Activated T-helper 1 cell treated with anti-CD3 and anti-CD28 coated beads, Interleukin-2, amount 50 U/mL, for 16 hours (primary cell): ENCODE data around the gene RAPH1.
A peak's percentile ranks its signal among the peaks of the same experiment; 100 is the strongest.
"Not testable (repeated sequence)": the region's sequence is repeated elsewhere in the genome, so short reads cannot be mapped to it uniquely, and the experiment has no call there.

Experiments used
- DNase-seq, 2 donors: peaks; one replicate each; pipeline ENCODE4 v3.0.0-alpha.2; 2020; ENCODE audit warnings: low read depth in 1 of 2, low spot score in 1 of 2

The RAPH1 gene

DNA sequence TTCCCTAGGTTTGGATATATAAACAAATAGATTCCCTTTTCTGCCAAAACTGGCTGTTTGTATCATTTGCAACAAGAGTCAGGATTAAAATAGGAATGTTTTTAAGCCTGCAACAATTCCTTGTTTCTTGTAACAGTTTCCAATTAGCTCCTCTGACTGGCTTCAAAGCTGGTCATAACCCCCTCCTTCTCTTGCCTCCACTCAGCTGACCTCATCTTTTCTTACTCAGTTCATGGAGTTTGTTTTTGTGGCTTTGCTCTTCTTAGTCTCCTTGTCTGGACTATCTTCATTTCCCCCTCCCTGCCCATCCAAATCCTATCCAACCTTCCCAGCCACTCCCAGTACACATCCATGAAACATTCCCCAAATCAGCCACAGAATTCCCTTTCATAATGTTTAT is 14.3 kb upstream of the RAPH1 start:
- no peak for DNase-seq

DNA sequence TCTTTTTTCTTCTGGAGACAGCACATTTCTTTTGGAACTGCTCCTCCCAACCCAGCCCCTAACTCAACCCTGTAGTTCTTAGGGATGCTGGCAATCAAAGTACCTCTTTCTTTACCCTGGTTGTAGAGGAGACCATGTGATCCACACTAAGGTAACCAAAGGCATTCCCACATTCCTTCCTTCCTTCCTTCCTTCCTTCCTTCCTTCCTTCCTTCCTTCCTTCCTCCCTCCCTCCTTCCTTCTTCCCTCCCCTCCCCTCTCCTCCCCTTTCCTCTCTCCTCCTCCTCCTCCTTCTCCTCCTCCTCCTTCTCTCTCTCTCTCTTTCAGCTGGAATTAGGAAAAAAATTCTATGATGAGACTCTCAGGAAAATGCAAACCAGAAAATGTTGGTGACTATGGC is 13.8 kb upstream of the RAPH1 start:
- DNase-seq: no peak

DNA sequence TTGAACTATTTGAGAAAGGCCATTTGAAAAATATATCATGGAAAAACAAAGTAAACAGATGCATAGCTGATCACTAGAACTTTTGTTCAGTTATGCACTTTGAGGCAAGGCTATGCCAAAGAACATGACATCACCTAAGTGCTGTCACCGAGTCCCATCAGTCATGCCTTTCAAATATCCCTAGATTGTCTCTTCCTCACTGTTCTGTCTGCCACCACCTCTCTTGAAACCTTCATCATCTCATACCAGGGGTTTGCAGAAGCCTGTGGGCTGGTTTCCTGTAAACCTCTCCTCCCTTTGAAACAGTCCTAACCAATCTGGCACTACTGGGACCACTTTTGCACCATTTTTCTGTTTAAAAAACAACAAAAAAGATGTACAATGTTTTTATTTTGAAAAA is 12.3 kb upstream of the RAPH1 start:
- no peak for DNase-seq

DNA sequence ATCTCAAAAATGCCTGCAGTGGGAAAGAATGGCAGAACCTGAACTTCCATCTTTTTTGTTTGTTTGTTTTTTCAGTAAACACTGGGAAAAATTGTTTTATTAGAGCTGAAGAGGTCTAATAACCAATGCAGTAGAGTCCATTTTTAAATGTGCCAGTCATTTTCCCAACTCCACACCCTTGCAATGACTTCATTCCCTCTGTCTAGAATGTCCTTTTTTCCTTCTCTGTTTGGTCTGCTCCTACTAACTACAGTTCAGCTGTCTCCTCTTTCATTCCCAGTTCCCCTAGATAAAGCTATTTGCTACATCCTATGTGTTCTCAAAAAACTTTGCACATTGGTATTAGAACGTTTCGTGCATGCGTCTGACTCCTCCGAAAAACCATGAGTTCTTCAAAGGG is 9.3 kb upstream of the RAPH1 start:
- DNase-seq: no peak

DNA sequence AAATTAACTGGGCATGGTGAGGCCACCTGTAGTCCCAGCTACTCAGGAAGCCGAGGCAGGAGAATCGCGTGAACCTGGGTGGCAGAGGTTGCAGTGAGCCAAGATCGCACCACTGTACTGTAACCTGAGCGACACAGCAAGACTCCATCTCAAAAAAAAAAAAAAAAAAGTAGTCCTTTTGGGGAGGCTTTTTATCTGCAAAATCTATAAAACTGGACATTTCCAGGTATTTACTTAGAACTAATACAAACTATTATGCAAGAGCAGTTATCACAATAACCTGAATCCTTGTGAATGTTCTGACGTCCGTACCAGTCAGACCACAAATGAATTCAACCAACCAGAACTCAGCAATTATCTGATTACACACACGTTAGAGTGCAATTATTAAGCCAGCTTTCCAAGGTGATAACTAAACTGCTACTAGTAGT is 8.8 kb upstream of the RAPH1 start:
- no peak for DNase-seq

DNA sequence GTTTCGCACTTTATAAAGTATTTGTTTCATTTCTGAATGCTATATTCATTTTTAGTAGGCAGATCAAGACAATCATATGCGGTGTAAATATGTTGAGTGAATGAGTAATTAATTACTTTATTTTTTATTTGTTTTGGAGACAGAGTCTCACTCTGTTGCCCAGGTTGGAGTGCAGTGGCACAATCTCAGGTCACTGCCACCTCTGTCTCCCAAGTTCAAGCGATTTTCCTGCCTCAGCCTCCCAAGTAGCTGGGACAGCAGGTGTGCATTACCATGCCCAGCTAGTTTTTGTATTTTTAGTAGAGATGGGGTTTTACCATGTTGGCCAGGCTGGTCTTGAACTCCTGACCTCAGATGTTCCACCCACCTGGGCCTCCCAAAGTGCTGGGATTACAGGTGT is 5.5 kb upstream of the RAPH1 start:
- DNase-seq: not testable (repeated sequence)

DNA sequence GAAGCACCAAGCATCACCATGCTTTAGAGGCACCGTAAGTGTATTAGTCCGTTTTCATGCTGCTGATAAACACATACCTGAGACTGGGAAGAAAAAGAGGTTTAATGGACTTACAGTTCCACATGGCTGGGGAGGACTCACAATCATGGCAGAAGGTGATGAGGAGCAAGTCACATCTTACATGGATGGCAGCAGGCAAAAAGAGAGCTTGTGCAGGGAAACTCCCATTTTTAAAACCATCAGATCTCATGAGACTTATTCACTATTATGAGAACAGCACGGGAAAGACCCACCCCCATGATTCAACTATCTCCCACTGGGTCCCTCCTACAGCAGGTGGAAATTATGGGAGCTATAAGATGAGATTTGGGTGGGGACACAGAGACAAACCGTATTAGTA is 3.1 kb upstream of the RAPH1 start:
- not testable (repeated sequence) for DNase-seq

DNA sequence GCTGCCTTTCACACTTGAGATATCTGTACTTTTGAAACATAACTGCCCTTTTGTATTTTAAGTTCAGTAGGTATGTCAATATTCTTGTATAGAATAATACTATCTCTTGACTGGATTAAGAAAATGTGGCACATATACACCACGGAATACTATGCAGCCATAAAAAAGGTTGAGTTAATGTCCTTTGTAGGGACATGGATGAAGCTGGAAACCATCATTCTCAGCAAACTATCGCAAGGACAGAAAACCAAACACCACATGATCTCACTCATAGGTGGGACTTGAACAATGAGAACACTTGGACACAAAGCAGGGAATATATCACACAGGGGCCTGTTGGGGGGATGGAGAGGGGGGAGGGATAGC is 1.5 kb upstream of the RAPH1 start:
- DNase-seq: not testable (repeated sequence)

DNA sequence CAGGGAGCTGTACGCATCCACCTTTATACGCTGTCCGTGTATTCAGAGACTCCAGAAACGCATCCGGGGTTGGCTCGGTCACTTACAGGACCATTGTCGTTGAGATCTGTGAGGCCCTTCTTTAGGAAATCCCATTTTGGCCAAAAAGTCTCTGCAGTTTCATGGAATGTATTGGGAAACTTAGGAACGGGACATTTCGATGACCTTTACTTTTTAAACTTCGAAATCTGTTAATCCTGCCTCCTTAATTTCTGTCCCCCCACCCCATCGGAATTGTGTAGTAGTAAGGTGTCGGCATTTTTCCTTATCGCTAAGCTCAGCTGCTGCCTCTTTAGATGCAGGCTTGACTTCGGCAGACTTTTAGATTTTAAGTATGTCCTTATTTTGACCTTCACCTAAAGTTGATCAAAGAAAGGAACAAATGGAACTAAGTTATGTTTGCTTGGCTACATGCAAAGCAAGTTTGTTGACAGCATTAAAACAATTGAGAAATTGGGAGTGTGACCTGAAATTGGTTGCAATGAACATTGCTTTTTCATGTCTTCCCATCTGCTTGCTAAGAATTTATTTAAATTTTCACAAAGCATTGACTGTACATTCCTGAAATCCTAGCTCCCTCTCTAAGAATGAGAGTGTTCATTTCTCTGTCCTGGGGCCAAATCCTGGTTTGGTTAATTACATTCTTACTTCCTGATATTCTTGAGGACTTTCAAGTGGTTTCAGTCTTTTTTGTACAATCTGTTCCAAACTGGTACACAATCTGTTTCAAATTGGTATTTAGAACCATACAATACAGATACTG is 884 bp upstream of the RAPH1 start:
- no peak for DNase-seq

DNA sequence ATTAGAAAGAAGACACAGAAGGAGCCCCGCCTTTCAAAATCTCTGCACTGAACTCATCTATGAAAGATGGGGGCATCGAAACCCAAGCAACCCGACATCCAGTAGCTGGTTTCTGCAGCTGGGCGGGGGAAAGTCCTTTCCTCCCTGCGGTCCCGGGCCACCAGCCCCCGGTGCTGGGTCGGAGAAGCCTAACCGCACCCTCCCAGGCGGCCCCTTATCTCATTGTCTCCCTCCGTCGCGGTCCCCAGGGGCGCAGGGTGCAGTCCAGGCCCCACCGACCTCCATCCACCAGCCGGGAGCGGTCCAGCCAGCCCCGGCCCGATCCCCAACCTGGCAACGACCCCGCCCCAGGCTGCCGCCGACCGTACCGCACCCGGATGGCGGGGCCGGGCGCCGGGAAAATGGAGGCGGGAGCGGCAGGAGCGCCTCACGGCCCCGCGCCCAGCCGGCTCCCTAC is 452 bp downstream of the RAPH1 start:
- peak in 1 of 2 donors; percentile 11 for DNase-seq

DNA sequence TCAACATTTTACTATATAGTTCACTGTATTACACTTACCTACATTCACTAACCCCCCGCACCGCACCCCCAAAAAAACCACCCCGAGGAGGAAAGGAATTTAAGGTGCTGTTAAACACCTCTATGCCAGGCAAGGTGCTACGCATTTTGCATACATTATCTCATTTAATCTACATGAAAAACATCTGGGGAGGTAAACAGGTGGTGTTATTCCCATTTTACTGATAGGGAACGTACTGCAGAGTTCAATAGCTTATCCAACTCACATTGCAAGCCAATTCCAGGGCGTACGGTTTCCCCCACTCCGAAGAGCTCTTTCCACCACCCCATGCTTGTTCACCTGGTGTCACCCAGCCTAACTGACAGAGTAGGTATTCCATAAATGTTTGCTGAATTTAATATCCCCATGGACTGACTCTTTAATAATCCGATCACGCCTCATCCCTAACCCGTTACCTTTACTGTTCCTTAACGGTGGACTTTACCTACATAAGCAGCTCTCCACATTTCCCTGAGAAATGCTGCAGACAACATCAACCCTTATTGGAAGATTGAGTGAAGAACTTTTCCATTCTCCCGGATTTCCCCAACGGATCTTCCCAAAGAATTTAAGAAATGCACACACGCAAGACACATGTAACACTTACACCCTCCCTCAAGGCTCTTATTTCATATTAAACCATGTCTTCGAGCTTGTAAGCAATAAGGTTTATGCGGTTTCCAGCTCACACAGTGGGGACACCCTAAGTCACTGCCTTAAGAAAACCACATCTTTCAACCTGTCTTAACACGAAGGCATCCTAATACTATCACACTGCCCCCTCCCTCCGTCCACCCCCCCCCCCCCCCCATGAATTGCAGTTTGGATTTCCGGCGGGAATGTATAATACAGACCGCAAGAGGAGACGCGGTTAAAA is 1.2 kb downstream of the RAPH1 start:
- no peak for DNase-seq

DNA sequence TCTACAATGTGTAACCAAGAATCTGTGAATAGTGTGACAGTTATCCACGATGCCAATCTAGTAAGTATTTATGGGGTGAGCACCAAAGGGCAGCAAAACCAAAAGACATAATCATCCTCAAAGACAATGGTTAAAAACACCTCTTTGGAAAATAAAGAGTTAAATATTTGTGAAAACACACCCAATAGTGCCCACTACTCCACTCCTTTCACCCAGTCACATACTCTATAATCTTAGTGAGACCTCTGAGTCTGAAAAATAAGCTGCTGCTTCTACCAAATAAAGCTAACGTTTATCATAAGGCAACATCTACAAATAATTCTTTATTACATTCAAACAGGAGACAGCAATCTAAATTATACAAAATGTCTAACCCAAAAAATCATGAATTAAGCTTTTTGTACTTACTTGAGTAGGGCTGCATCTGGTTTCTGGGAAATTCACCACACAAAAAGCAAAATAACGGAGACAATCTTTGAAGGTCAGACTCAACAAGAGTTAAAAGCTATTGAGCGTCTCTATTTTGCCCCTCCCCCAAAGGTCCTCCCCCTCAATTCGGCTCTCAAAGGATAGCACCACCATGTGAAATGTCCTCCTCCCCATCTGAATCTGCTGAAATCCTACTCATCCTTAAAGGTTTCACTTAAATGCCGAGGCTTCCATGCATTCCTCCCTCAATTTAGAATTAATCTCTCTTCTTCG is 2.0 kb downstream of the RAPH1 start:
- no peak for DNase-seq

DNA sequence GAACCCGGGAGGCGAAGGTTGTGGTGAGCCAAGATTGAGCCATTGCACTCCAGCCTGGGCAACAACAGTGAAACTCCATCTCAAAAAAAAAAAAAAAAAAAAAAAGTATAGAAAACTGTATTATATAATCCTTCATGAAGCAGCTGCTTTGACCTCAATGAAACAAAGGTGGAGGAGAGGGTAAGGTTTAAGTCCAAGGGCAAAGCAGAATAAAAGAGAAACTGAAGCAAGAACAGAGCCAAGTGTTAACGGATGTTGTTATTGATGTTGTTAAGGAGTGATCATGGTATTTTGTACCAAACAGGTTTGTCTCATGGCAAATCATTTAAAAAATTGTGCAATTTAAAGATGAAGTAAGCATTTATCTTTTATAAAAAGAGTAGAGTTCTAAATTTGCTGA is 7.4 kb downstream of the RAPH1 start:
- no peak for DNase-seq

DNA sequence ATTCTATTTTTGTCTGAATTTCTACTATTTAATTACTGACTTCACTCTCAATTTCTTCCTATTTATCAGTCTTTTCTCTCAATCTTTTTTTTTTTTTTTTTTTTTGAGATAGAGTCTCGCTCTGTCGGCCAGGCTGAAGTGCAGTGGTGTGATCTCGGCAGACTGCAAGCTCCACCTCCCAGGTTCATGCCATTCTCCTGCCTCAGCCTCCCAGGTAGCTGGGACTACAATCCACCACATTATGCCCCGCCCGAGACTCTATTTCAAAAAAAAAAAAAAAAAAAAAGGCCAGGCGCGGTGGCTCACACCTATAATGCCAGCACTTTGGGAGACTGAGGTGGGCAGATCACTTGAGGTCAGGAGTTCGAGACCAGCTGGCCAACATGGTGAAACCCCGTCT is 21.8 kb downstream of the RAPH1 start:
- not testable (repeated sequence) for DNase-seq

DNA sequence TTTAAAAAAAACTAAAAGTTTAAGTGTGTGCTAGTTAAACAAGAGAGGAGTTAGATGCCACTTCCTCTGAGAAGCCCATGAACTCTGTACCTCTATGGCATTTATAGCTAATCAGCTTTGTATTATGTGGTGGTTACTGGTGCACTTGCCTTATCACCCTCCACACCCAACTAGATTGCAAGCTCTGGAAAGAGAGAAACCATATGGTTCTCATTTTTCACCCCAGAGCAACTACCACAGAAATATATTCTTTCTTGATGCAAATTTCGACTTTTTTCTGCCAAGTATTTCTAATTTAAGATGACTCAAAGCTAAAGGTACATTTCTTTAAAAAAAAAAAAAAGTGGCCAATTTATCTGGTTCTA is 24.2 kb downstream of the RAPH1 start:
- no peak for DNase-seq

DNA sequence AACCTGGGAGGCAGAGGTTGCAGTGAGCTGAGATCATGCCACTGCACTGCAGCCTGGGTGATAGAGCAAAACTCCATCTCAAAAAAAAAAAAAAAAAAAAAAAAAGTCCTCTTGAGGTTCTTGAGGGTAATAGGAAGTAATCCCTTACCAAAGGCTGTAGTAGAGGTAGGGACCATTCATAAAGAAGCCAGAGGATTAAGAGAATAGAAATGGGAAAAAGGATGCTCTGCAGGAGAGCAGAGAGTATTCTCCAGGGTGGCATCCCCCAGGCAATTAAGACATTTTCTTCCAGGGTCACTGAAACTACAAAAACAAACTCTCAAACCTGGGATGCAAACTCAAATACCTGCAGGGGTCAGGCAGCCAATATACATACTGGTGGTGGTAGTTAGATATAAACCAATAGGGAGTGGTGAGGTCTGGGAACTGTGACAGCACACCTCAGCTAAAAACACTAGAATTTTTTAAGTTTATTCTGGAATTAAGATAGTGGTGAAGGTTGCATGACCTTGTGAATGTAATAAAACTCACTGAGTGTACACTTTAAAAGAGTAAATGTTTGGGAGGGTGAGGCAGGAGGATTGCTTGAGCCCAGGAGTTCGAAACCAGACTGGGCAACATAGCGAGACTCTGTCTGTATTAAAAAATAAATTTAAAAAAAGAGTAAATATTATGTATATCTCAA is 24.7 kb downstream of the RAPH1 start:
- DNase-seq: no peak

DNA sequence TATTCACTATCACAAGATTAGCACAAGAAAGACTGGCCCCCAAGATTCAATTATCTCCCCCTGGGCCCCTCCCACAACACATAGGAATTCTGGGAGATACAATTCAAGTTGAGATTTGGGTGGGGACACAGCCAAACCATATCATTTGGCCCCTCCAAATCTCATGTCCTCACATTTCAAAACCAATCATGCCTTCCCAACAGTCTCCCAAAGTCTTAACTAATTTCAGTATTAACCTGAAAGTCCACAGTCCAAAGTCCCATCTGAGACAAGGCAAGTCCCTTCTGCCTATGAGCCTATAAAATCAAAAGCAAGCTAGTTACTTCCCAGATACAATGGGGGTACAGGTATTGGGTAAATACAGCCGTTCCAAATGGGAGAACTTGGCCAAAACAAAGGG is 31.6 kb downstream of the RAPH1 start:
- DNase-seq: not testable (repeated sequence)

DNA sequence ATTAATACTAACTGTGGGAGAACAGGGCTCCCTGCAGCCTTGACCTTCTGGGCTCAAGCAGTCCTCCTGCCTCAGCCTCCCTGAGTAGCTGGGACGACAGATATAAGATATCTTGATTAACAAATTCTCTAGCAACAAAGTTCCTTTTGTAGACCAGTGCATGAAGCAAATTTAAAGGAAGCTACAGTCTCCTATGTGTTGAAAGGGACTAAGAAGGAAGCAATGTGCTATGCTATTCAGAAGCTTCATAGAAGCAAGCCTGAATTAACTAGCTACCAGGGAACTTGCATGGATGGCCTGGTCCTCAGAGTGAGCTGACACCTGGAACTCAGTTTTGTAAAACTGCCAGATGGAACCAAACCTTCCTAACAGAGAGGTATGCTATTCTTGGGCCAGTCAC is 33.2 kb downstream of the RAPH1 start:
- DNase-seq: no peak

DNA sequence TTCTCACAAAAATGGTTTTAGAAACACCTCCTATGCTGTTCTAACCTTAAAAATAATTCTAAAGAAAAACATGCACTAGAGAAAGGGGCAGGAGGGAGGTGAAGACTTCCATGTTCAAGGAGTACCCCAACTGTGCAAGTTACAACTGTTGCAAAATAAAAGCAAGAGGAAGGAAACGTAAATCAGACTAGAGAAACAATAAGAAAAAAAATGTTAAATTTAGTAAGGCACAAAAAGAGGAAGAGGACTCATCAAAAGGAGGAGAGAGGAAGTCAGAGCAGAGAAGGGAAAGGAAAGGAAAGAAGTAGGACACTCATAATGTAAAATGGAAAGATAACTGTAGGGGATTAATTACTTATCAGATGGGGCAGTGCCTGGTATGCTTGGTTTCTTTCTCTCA is 34.1 kb downstream of the RAPH1 start:
- DNase-seq: no peak

DNA sequence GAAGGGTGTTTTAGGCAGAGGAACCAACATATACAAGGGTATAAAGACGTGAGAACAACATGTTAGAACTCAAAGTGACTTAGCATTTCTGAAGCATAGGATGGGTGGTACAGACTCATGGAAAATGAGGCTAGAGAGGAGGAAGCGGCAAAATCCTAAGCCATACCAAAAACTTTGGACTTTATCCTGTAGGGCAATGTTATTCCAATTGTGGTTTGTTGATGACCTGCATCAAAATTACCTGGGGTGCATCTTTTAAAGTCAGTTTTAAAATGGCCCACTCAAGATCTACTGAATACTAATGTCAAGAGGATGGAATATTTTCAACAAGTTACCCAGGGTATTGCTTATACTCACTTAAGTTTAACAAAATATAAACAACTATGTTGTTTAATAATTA is 34.8 kb downstream of the RAPH1 start:
- no peak for DNase-seq

DNA sequence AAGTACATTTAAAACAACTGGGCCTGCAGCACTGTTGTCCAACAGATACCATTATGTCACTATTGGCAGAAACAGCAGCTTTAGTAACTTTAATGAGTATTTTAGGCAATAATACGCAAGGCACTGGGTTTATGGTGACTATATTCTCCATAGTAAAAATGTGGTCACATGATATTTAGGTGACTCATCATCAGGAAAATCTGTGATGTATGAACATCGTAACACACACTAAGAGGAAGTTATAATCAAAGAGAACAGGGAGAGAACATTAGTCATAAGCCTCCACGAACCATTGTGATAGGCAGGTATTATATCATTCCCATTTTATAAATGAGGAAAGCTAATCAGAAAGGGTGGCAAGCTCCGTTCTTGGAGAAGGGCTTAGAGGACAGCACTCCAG is 36.9 kb downstream of the RAPH1 start:
- no peak for DNase-seq
